ENCODE measurements around the gene NPIPA8. TPM values are rescaled to one million over a fixed set of nuclear protein-coding genes. Genes with fewer than 3 reads are reported as not detected.
"Not testable (repeated sequence)": the region's sequence is repeated elsewhere in the genome, so short reads cannot be mapped to it uniquely, and the experiment has no call there.

NPIPA8 gene
- total RNA-seq, 1 experiment from 2014 or later, result 0.18 TPM

GRCh38 chr16:18280319-18280718, 56.2 kb downstream of the NPIPA8 start:
- H3K9me3 ChIP-seq (ENCODE audit: control insufficient read depth, insufficient read depth, low read depth, low read length); DNase-seq (ENCODE audit: low read depth, low spot score); H3K4me1 ChIP-seq (ENCODE audit: control insufficient read depth, insufficient read depth, low read length): not testable (repeated sequence)

GRCh38 chr16:18276756-18277155, 59.8 kb downstream of the NPIPA8 start:
- H3K36me3 ChIP-seq (ENCODE audit: control insufficient read depth, insufficient read depth, low read length); POLR2A ChIA-PET; DNase-seq (ENCODE audit: low read depth, low spot score); H3K27ac ChIP-seq (ENCODE audit: low read length); intact Hi-C loops (cut with micrococcal nuclease; ENCODE audit: unreplicated experiment); H3K4me1 ChIP-seq (ENCODE audit: control insufficient read depth, insufficient read depth, low read length); BruUV-seq (replicated peaks); ATAC-seq; CTCF ChIA-PET; H3K27me3 ChIP-seq (ENCODE audit: control insufficient read depth, insufficient read depth, low read length); H3K9me3 ChIP-seq (ENCODE audit: control insufficient read depth, insufficient read depth, low read depth, low read length); H3K4me3 ChIP-seq (ENCODE audit: low read depth in 2 of 2, low read length in 2 of 2); in situ Hi-C loops (cut with HindIII; ENCODE audit: low pct_unique_long_range_greater_than_20kb, low sequenced_read_pairs): not testable (repeated sequence)

More at GRCh38 chr16:18280319-18280718, 56.2 kb downstream of the NPIPA8 start:
- H3K27me3 ChIP-seq (ENCODE audit: control insufficient read depth, insufficient read depth, low read length); BruUV-seq (replicated peaks); H3K36me3 ChIP-seq (ENCODE audit: control insufficient read depth, insufficient read depth, low read length); H3K4me3 ChIP-seq (ENCODE audit: low read depth in 2 of 2, low read length in 2 of 2); POLR2A ChIA-PET; H3K27ac ChIP-seq (ENCODE audit: low read length); intact Hi-C loops (cut with micrococcal nuclease; ENCODE audit: unreplicated experiment); ATAC-seq; in situ Hi-C loops (cut with HindIII; ENCODE audit: low pct_unique_long_range_greater_than_20kb, low sequenced_read_pairs); CTCF ChIA-PET: not testable (repeated sequence)

GRCh38 chr16:18270171-18270570, 66.4 kb downstream of the NPIPA8 start:
- ATAC-seq; BruUV-seq (replicated peaks); H3K4me1 ChIP-seq (ENCODE audit: control insufficient read depth, insufficient read depth, low read length); POLR2A ChIA-PET; CTCF ChIA-PET; in situ Hi-C loops (cut with HindIII; ENCODE audit: low pct_unique_long_range_greater_than_20kb, low sequenced_read_pairs); DNase-seq (ENCODE audit: low read depth, low spot score); H3K27ac ChIP-seq (ENCODE audit: low read length); H3K36me3 ChIP-seq (ENCODE audit: control insufficient read depth, insufficient read depth, low read length); H3K4me3 ChIP-seq (ENCODE audit: low read depth in 2 of 2, low read length in 2 of 2); intact Hi-C loops (cut with micrococcal nuclease; ENCODE audit: unreplicated experiment); H3K9me3 ChIP-seq (ENCODE audit: control insufficient read depth, insufficient read depth, low read depth, low read length); H3K27me3 ChIP-seq (ENCODE audit: control insufficient read depth, insufficient read depth, low read length): not testable (repeated sequence)

Small RNA genes within 50 kb of the gene (microRNA-seq; reads per million reads assigned to microRNA genes)
- gene MIR6511A4 (ENCODE audit: unreplicated experiment), result not detected
- not detected for gene MIR6770-3 (ENCODE audit: unreplicated experiment)

Other genes starting within 250 kb of the NPIPA8 start
- 293 TPM for gene NOMO2, start 225.4 kb upstream of the NPIPA8 start, total RNA-seq (2021; ENCODE audit: unreplicated experiment)

All from Panc1 (cell line).